Tibial nerve (tissue), 4 donors: Measurements from ENCODE around the gene CHMP1A.

Experiments
- CTCF ChIP-seq, 5 experiments: fragments of 200-600 bp in 3 of 5; fragments of 450-650 bp in 2 of 5; sonication (generic) in 3 of 5; IDR thresholded peaks; one replicate each; pipeline ENCODE4 v1.5.1; 2016 to 2019; ENCODE audit warnings: antibody characterized with exemption in 5 of 5, mild to moderate bottlenecking in 3 of 5, moderate library complexity in 2 of 5
- EP300 ChIP-seq, 2 donors: sonication (generic); formaldehyde crosslinking; IDR thresholded peaks; one replicate each; pipeline ENCODE4 v1.6.1; 2017; ENCODE audit warnings: antibody characterized with exemption in 2 of 2, mild to moderate bottlenecking in 1 of 2
- POLR2A ChIP-seq, 2 donors: fragments of 450-650 bp; IDR thresholded peaks; one replicate each; pipeline ENCODE4 v1.6.1; 2017; ENCODE audit warnings: antibody characterized with exemption in 2 of 2, mild to moderate bottlenecking in 2 of 2, moderate library complexity in 2 of 2

- TF ChIP-seq CTCF (IDR thresholded peaks at IDR 0.05) = no peak
- TF ChIP-seq EP300 (IDR thresholded peaks at IDR 0.05) = no peak
- TF ChIP-seq POLR2A (IDR thresholded peaks at IDR 0.05) = no peak
These were observed 33.9 kb upstream of the CHMP1A start for GRCh38 chr16:89691231-89691985.
